Stimulated activated CD4-positive, alpha-beta T cell treated with anti-CD3 and anti-CD28 coated beads, Interleukin-12 subunit alpha, Interleukin-12 subunit beta, amount 100 ng/mL, for 4 hours (primary cell): ENCODE measurements around the gene CLMN.
"Not testable (repeated sequence)": the region's sequence is repeated elsewhere in the genome, so short reads cannot be mapped to it uniquely, and the experiment has no call there.

Experiments
- DNase-seq: peaks from one replicate; pipeline ENCODE4 v3.0.0-alpha.2; 2020

Gene CLMN

GRCh38 chr14:95213774-95214173 lies 105.9 kb downstream of the CLMN start:
- no peak for DNase-seq

GRCh38 chr14:95211721-95212504 lies 107.8 kb downstream of the CLMN start:
- no peak for DNase-seq

DNA sequence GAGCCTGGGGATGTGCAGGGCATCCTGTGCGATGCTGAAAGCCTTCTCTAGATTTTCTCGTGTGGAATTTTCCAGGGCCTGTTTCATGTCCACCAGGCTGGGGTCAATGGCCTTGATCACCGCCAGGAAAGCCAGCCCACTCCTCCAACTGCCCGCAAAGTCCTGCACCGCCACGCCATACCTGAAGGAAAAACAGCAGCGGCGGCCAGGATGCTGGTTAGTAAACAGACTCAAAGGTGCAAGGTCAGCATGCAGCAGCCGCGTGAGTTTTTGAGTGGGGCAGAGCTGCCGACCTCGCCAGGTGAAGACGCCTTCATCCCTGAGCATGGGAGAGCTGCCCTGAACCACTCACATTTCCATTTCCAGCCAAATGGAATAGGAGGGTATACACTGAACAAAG lies 109.0 kb downstream of the CLMN start:
- no peak for DNase-seq

- no peak for DNase-seq
Observed at GRCh38 chr14:95208598-95208997, 111.1 kb downstream of the CLMN start.

GRCh38 chr14:95207475-95208233 lies 112.1 kb downstream of the CLMN start:
- DNase-seq: no peak

- no peak for DNase-seq
Observed at GRCh38 chr14:95206534-95206933, 113.2 kb downstream of the CLMN start.

DNA sequence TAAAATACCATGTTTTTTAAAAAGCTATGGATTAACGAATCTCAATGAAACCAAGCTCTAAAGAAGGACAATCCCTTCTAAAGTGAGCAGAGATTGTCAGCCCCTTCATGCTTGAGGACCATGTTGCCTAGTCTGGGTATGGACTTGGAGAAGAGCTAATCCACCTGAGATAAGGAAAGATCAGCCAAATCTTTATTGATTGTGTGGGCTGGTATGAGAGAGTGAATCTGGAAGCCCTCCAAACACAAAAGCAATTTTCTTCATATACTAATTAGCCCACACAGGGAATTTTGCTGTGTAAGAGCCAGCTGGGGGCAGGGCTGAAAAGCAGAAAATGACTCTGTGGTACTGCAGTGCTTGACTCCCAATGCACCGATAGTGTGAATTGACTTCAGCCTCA lies 115.0 kb downstream of the CLMN start:
- no peak for DNase-seq

DNA sequence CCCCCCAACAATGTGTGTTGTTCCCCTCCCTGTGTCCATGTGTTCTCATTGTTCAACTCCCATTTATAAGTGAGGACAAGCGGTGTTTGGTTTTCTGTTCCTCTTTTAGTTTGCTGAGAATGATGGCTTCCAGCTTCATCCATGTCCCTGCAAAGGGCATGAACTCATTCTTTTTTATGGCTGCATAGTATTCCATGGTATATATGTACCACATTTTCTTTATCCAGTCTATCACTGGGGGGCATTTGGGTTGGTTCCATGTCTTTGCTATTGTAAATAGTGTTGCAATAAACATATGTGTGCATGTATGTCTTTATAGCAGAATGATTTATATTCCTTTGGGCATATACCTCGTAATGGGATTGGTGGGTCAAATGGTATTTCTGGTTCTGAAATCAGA lies 118.0 kb downstream of the CLMN start:
- not testable (repeated sequence) for DNase-seq

GRCh38 chr14:95200404-95200803 lies 119.3 kb downstream of the CLMN start:
- no peak for DNase-seq

DNA sequence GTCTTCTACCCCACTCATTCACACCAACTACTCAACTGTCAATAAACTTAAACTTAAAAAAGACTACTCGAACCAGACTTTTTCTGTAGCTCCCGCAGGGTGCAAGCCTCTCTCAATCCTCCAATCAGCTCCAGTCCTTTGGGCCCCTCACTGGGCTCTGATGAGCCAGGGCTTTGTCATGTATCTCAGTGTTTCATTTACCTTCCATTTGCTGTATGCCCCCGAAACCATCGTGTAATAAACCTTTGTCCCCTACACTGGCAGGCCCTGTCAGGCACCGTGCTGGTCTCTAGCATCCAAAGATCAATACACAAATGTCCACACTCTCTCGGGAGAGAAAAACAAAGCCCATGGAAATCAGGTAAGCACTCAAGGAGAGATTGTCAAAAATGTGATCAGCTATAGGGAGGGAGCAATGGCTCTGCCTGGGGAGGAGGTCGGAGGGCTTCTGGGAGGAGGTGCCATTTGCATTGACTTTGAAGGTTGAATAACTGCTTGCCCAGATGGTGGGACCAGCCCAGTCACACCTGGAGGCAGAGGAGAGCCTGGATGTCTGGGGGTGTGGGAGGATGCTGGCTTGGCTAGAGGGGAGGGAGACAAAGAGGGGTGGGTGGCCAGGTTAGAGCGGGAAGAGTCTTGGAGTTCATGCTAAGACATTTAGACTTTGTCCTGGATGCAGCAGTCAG lies 120.3 kb downstream of the CLMN start:
- no peak for DNase-seq

GRCh38 chr14:95198320-95198719 lies 121.4 kb downstream of the CLMN start:
- no peak for DNase-seq

DNA sequence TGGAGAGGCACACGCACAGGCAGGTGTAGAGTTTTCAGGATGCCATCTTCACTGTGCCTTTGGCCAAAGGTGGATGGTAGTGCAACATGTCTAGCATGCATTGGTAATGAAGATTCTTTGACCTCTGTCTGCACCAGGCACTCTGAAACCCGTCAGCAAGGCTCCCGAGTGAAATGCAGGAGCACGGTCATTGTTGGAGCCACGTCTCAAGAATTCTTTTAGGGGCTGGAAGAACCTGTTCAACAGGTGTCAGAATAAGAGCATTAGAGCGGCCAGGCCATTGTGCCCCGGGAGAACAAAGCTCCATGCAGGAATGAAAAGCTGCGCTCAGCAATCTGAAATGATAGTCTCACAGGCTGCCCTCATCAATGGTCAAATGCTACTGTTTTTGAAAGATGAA lies 122.2 kb downstream of the CLMN start:
- no peak for DNase-seq

- no peak for DNase-seq
Observed at GRCh38 chr14:95196826-95197545, 122.7 kb downstream of the CLMN start.

- no peak for DNase-seq
Observed at GRCh38 chr14:95196268-95196667, 123.4 kb downstream of the CLMN start.

- no peak for DNase-seq
Observed at GRCh38 chr14:95195031-95195430, 124.7 kb downstream of the CLMN start.

- DNase-seq: no peak
Observed at GRCh38 chr14:95193081-95193480, 126.6 kb downstream of the CLMN start.

DNA sequence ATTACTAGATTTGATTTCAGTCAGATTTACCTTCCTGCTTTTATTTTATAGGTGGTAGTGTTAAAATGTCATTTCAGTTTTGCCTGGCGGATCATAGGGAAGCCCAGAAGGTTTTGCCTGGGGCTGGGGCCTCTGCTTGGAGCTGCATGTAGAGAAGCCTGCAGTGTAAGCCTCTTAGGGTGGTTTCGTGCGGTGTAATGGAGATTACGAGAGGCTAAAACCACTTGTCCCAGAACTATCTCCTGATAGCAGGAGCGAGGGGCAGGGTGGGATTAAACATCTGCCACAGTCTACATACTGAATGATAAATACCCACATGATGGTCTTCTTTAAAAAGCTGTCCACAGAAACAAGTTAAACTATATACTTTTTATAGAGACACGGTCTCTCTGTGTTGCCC lies 127.4 kb downstream of the CLMN start:
- no peak for DNase-seq

DNA sequence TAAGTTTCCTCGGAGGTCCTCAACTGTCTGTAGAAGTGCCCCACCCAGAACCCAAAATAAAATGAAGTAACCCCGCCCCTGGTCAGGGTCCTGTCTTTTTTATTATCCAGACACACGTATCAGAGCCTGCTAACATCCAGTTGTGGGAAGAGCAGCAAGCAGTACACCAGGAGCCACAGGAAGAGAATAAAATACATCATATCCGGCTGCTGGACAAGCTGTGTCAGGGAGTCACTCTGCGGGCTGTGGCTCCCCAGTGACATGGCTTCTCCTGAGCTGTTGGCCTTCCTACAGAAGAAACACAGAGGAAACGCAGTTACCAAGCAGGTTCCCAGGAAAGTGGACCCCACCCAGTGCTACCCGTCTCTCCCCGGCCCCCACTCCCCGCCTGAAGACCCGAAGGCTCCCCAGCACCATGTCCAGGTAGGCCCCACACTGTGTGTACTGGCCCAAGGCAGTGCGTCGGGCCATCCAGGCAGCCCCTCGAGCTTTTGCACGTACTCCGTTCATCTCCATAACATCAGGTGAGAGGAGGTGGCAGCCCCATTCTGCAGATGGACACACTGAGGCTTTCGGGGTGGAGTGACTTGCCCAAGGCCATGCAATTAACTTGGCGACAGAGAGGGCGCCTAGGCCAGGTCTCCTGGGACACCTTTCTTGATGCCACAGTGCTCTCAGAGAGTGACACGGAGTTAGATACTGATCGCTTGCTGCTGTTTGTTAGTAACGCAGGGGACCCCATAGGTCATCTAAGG lies 128.1 kb downstream of the CLMN start:
- DNase-seq: no peak

- no peak for DNase-seq
Observed at GRCh38 chr14:95190857-95191256, 128.9 kb downstream of the CLMN start.

DNA sequence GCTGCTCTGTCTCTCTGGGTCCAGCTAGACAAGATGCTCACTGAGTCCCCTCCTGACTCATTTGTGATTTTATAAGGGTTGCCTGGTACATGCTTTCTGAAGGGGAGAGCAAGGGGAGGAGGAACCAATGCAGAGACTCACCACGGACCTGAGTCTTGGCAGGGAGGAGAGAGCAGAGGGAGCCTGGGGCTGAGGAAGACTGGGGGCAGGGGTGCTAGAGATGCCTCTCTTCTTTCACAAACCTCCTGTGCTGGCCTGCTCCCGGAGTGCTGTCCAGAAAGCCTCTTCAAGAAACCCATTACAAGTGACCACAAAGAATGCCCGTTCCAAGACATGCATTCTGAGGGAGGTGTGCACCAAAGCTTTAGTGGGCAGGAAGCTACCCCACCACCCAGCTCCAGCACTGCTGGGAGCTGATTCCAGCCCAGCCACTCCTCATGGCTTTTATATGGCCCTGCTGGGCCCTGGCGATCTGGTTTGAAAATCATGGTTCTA lies 129.3 kb downstream of the CLMN start:
- DNase-seq: no peak

DNA sequence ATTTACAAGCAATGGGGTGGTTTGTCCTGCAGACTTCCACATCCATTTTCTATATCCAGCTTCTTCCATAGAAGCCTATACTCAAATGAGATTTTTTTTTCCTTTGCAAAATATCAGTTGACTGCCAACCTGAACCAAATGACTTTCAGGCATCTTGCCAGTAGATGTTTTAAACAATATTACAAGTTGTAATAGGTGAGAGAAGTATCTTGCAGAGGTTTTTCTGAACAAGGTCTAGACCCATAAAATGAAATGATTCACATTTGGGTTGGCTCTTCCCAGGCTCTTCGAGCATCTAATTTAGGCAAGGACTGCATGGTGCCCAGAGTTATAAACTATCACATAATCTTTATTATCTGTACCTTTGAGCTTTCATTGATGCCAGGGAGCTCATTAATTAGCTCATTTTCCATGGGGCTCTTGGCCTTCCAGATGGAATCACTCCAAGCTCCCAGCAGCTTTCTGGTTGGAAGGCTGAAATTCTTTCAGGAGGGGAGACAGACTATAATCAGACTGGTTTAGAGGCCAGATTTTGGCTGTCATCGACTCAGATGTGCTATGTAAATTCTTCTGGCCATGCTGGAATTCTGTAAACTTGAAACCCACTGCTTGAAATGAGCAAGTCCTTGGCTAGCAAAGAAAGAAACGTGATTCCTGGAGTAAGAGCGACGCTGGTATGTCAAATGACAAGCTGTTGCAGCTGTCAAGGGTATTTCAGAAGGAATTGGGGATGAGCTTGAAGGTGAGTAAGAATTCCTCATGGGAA lies 130.2 kb downstream of the CLMN start:
- DNase-seq: no peak
